Stomach (tissue), 9 donors: Measurements from ENCODE around the gene HEXIM1. TPM values are rescaled to one million over a fixed set of nuclear protein-coding genes. Genes with fewer than 3 reads are reported as not detected.

ENCODE experiments used
- DNase-seq, 2 donors: peaks; one replicate each; pipeline versions ENCODE4 v3.0.0 to v3.0.0-alpha.2; 2013 to 2019
- H3K27ac ChIP-seq, 5 donors: fragments of 200-600 bp in 4 of 5; sonication (generic) in 4 of 5; one replicate each; pipeline ENCODE4 v1.5.1; 2013 to 2019; ENCODE audit warnings: mild to moderate bottlenecking in 1 of 5, moderate library complexity in 1 of 5
- H3K27me3 ChIP-seq, 3 donors: fragments of 200-600 bp; sonication (generic); one replicate each; pipeline ENCODE4 v1.5.1; 2017 to 2019; ENCODE audit warnings: mixed run types in 1 of 3
- H3K36me3 ChIP-seq, 4 donors: fragments of 200-600 bp; sonication (generic); 1 replicate in 3 of 4; 2 replicates in 1 of 4; pipeline ENCODE4 v1.5.1; 2016 to 2019
- H3K4me1 ChIP-seq, 4 donors: fragments of 200-600 bp; sonication (generic); one replicate each; pipeline ENCODE4 v1.5.1; 2016 to 2019
- H3K4me3 ChIP-seq, 4 donors: fragments of 200-600 bp; sonication (generic) in 3 of 4; one replicate each; pipeline ENCODE4 v1.5.1; 2016 to 2019; ENCODE audit warnings: mild to moderate bottlenecking in 1 of 4
- H3K9me3 ChIP-seq, 4 donors: fragments of 200-600 bp; sonication (generic); one replicate each; pipeline ENCODE4 v1.5.1; 2016 to 2019
- CTCF ChIP-seq, 7 experiments: fragments of 450-650 bp in 4 of 7; fragments of 200-600 bp in 3 of 7; sonication (generic) in 3 of 7; IDR thresholded peaks; one replicate each; pipeline ENCODE4 v1.5.1; 2016 to 2019; ENCODE audit warnings: antibody characterized with exemption in 7 of 7, control low read depth in 2 of 7, mild to moderate bottlenecking in 1 of 7
- EP300 ChIP-seq: sonication (generic); formaldehyde crosslinking; IDR thresholded peaks from one replicate; pipeline ENCODE4 v1.6.1; 2017; ENCODE audit warnings: antibody characterized with exemption
- POLR2A ChIP-seq, 4 donors: fragments of 450-650 bp; IDR thresholded peaks; one replicate each; pipeline ENCODE4 v1.6.1; 2016; ENCODE audit warnings: antibody characterized with exemption in 4 of 4, control low read depth in 2 of 4, mild to moderate bottlenecking in 1 of 4, moderate library complexity in 1 of 4
- POLR2AphosphoS5 ChIP-seq, 3 donors: sonication (generic); formaldehyde crosslinking; IDR thresholded peaks; one replicate each; pipeline ENCODE4 v1.6.1; 2016; ENCODE audit warnings: antibody characterized with exemption in 3 of 3
- WGBS, 5 donors: extraction: QIAGEN DNeasy Blood & Tissue Kit in 3 of 5; methylation state at CpG; one replicate each; pipeline versions ENCODE4 v1.1.5 to v1.1.7; 2013 to 2018; 5-methylcytosine and 5-hydroxymethylcytosine counted together
- intact Hi-C: fragments of 100-400 bp; cut with DNase I; formaldehyde crosslinking; loops from one replicate; pipeline ENCODE4 v1.15.1; 2023; ENCODE audit warnings: low total_unique reads
- polyA plus RNA-seq, 3 donors: library from polyadenylated mRNA; stranded (reverse); fragments of 200-250 nt; gene quantifications; one replicate each; pipeline ENCODE4 v1.2.3, GENCODE V29; 2013
- total RNA-seq, 5 donors: library from RNA; depleted of rRNA; stranded (reverse); fragments of >200 nt; gene quantifications; one replicate each; pipeline versions ENCODE4 v1.1.0 to v1.2.3, GENCODE V29; 2014 to 2016
- donor health status: healthy with polysubstance abuse.
- donor health status: Bipolar disorder and iron deficiency.
- donor health status: healthy.

HEXIM1 gene
- total and polyA plus RNA-seq, 8 donors, result 6.4 to 23.8 (median 15.7) TPM

GRCh38 chr17:45107293-45108010 lies 40.8 kb upstream of the HEXIM1 start:
- no peaks in the 10 kb centered on the region for H3K9me3 ChIP-seq
- no peak for DNase-seq
- H3K4me1 ChIP-seq, result peaks cover 6 to 49% (median 24%) of the 10 kb centered on the region in 4 donors
- TF ChIP-seq POLR2AphosphoS5 (IDR thresholded peaks at IDR 0.05) (no peak), POLR2A (IDR thresholded peaks at IDR 0.05) (no peak), CTCF (IDR thresholded peaks at IDR 0.05) (no peak), EP300 (no peak)
- peak overlapping the region in 2 of 5 donors; percentile 9 to 39 for H3K27ac ChIP-seq
- H3K27me3 ChIP-seq, result no peaks in the 10 kb centered on the region
- H3K4me3 ChIP-seq, result no peak overlapping the region
- peaks cover 62 to 88% (median 74%) of the 10 kb centered on the region in 4 donors for H3K36me3 ChIP-seq
- 73 to 85% (median 78%) methylated on average over 8 to 13 of the region's 13 CpGs for WGBS, 5 donors
- intact Hi-C loops, result loop anchor here (10.0 kb wide), 1 partner anchor 193 kb away; the partner anchor contains the start of gene GFAP

DNA sequence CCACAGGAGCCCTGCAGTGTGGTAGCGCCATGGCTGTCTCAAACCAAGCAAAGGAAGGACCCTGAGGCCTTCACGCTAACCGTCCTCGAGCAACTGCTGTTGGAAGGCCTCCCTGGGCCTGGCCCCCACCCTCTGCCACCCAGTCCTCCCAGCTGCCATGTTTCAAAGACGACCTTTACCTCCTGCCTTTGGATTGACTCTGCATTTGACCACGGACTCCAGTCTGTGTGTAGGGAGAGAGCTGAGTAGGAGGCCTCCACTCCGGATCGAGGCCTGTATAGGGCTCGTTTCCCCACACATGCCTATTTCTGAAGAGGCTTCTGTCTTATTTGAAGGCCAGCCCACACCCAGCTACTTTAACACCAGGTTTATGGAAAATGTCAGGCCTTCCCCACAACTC lies 40.2 kb upstream of the HEXIM1 start:
- intact Hi-C loops, result loop anchor here (10.0 kb wide), 1 partner anchor 193 kb away; the partner anchor contains the start of gene GFAP
- Histone ChIP-seq H3K4me1 (peaks cover 6 to 49% (median 24%) of the 10 kb centered on the region in 4 donors), H3K27me3 (no peaks in the 10 kb centered on the region), H3K27ac (peak overlapping the region in 2 of 5 donors; percentile 9 to 39), H3K4me3 (no peak overlapping the region), H3K36me3 (peaks cover 62 to 88% (median 74%) of the 10 kb centered on the region in 4 donors), H3K9me3 (no peaks in the 10 kb centered on the region)
- 52 to 72% (median 67%) methylated on average over 6 to 9 of the region's 9 CpGs for WGBS, 5 donors
- DNase-seq, result no peak
- TF ChIP-seq POLR2A (IDR thresholded peaks at IDR 0.05) (no peak), EP300 (no peak), POLR2AphosphoS5 (IDR thresholded peaks at IDR 0.05) (no peak), CTCF (IDR thresholded peaks at IDR 0.05) (no peak)

GRCh38 chr17:45108595-45109521 lies 39.4 kb upstream of the HEXIM1 start:
- intact Hi-C loops, result loop anchor here (10.0 kb wide), 1 partner anchor 194 kb away; the partner anchor contains the start of gene GFAP
- H3K4me3 ChIP-seq, result no peak overlapping the region
- 61 to 70% (median 68%) methylated on average over 8 to 12 of the region's 12 CpGs for WGBS, 5 donors
- H3K27me3 ChIP-seq, result no peaks in the 10 kb centered on the region
- DNase-seq, result peak; percentile 35 to 37
- peaks cover 54 to 88% (median 74%) of the 10 kb centered on the region in 4 donors for H3K36me3 ChIP-seq
- no peaks in the 10 kb centered on the region for H3K9me3 ChIP-seq
- peak overlapping the region in 2 of 5 donors; percentile 26 to 39 for H3K27ac ChIP-seq
- TF ChIP-seq POLR2AphosphoS5 (IDR thresholded peaks at IDR 0.05), result peak in 1 of 3 donors; percentile 3
- peak in 1 of 7 experiments; percentile 8 for TF ChIP-seq CTCF (IDR thresholded peaks at IDR 0.05)
- TF ChIP-seq POLR2A (IDR thresholded peaks at IDR 0.05), result no peak
- no peak for TF ChIP-seq EP300
- peaks cover 6 to 49% (median 24%) of the 10 kb centered on the region in 4 donors for H3K4me1 ChIP-seq
